HG03558 (cell line): ENCODE measurements around the gene NDRG3.
"Not testable (repeated sequence)": the region's sequence is repeated elsewhere in the genome, so short reads cannot be mapped to it uniquely, and the experiment has no call there.

Experiments used
- ATAC-seq: cut with Tn5 transposase; IDR thresholded peaks from one replicate; pipeline ENCODE4 v1.9.1; 2021; ENCODE audit warnings: moderate number of reproducible peaks; ENCODE audit not compliant: unreplicated experiment; ENCODE audit errors: extremely low read depth

NDRG3 gene

GRCh38 chr20:36647196-36648121 is 98.4 kb downstream of the NDRG3 start:
- no peak for ATAC-seq

- ATAC-seq: no peak
Observed at GRCh38 chr20:36646678-36647077, 99.2 kb downstream of the NDRG3 start.

GRCh38 chr20:36645998-36646397 is 99.9 kb downstream of the NDRG3 start, which contains the start of gene SLA2:
Gene SLA2 (minus strand): TSS chr20:36646196. CDS start chr20:36641335, 4,861 bp downstream.
- ATAC-seq: no peak

GRCh38 chr20:36645353-36645752 is 100.5 kb downstream of the NDRG3 start:
- no peak for ATAC-seq

GRCh38 chr20:36644706-36645095 is 101.2 kb downstream of the NDRG3 start:
- ATAC-seq: no peak

GRCh38 chr20:36644032-36644705 is 101.7 kb downstream of the NDRG3 start:
- no peak for ATAC-seq

GRCh38 chr20:36642136-36642535 is 103.8 kb downstream of the NDRG3 start:
- ATAC-seq: no peak

- ATAC-seq: no peak
Observed at GRCh38 chr20:36641506-36641843, 104.4 kb downstream of the NDRG3 start.

- ATAC-seq: not testable (repeated sequence)
Observed at GRCh38 chr20:36638876-36639400, 107.0 kb downstream of the NDRG3 start.

- no peak for ATAC-seq
Observed at GRCh38 chr20:36634342-36634741, 111.5 kb downstream of the NDRG3 start.

GRCh38 chr20:36633285-36633772 is 112.6 kb downstream of the NDRG3 start:
- no peak for ATAC-seq

- ATAC-seq: no peak
Observed at GRCh38 chr20:36632487-36633284, 113.2 kb downstream of the NDRG3 start.

- ATAC-seq: no peak
Observed at GRCh38 chr20:36632147-36632486, 113.8 kb downstream of the NDRG3 start.

GRCh38 chr20:36631646-36632045 is 114.2 kb downstream of the NDRG3 start:
- no peak for ATAC-seq

GRCh38 chr20:36629719-36630681 is 115.9 kb downstream of the NDRG3 start:
- ATAC-seq: no peak

- no peak for ATAC-seq
Observed at GRCh38 chr20:36628076-36628475, 117.8 kb downstream of the NDRG3 start.

- ATAC-seq: no peak
Observed at GRCh38 chr20:36624944-36625324, 121.0 kb downstream of the NDRG3 start.

- ATAC-seq: no peak
Observed at GRCh38 chr20:36624068-36624943, 121.6 kb downstream of the NDRG3 start.
